SK-N-SH (cell line): ENCODE measurements around the gene VPS13A.

Source experiments
- CHD2 ChIP-seq: fragments of 150-350 bp; IDR thresholded peaks from 2 replicates; pipeline ENCODE4 v1.6.1; 2018; ENCODE audit warnings: low read length; ENCODE audit not compliant: partially characterized antibody
- SMC3 ChIP-seq: IDR thresholded peaks from 2 replicates; pipeline ENCODE4 v1.6.1; 2012; ENCODE audit warnings: low read depth, low read length, improper control_type of control experiment
- YY1 ChIP-seq: IDR thresholded peaks from 2 replicates; pipeline ENCODE4 v1.4.0; 2012; ENCODE audit warnings: low read depth, mild to moderate bottlenecking
- TF ChIP-seq, protein P1 (sequence below): fragments of 200-600 bp; sonication (generic); IDR thresholded peaks from 2 replicates; pipeline ENCODE4 v1.6.1; 2017; ENCODE audit warnings: antibody characterized with exemption, mild to moderate bottlenecking, moderate library complexity
- TF ChIP-seq, protein P2 (sequence below): IDR thresholded peaks from 2 replicates; pipeline ENCODE4; 2012

DNA sequence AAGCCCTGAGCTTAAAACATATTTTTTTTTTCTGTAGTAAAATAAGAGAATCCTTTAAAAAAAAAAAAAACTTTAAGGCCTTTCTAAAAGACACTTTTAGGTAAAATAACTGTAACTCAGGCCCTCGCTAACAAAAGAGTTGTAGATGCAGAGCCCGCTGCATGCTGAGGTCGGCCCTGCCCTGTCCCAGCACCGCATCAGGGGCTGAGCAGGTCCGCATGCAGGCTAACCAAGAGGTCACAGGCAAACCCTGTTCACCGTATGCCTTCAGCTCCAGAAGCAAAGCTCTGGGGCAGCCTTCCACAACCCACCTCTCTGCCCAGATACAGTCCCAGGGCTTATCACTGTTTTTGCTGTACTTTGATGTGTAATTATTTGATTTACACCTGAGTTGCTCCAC lies 254.7 kb downstream of the VPS13A start:
- TF ChIP-seq, protein P1, sequence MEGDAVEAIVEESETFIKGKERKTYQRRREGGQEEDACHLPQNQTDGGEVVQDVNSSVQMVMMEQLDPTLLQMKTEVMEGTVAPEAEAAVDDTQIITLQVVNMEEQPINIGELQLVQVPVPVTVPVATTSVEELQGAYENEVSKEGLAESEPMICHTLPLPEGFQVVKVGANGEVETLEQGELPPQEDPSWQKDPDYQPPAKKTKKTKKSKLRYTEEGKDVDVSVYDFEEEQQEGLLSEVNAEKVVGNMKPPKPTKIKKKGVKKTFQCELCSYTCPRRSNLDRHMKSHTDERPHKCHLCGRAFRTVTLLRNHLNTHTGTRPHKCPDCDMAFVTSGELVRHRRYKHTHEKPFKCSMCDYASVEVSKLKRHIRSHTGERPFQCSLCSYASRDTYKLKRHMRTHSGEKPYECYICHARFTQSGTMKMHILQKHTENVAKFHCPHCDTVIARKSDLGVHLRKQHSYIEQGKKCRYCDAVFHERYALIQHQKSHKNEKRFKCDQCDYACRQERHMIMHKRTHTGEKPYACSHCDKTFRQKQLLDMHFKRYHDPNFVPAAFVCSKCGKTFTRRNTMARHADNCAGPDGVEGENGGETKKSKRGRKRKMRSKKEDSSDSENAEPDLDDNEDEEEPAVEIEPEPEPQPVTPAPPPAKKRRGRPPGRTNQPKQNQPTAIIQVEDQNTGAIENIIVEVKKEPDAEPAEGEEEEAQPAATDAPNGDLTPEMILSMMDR, result no peak
- TF ChIP-seq CHD2 (no peak), SMC3 (no peak), YY1 (no peak)
- TF ChIP-seq, protein P2, sequence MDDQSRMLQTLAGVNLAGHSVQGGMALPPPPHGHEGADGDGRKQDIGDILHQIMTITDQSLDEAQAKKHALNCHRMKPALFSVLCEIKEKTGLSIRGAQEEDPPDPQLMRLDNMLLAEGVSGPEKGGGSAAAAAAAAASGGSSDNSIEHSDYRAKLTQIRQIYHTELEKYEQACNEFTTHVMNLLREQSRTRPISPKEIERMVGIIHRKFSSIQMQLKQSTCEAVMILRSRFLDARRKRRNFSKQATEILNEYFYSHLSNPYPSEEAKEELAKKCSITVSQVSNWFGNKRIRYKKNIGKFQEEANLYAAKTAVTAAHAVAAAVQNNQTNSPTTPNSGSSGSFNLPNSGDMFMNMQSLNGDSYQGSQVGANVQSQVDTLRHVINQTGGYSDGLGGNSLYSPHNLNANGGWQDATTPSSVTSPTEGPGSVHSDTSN, result no peak
